ENCODE measurements around the gene FASN.

DNA sequence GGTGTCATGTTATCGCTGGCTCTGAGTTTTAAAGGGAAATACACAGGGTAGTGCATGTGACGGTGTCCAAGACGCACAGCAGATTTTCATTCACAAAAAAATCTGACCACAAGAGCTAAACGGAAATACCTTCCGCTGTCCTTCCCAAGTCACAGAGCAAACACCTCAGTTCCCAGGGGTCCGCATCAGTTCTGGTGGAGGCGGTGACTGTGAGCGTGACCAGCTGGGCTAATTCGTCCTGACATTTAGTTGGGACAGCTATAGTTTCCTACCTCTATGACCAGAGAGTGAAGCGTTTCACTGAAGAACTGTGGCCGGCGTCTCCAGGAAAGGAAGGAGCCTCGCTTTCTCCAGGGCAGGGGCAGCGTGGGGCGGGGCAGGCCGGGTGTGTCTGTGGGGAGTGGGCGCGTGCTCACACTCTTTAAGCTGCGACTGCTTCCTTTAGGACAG is 10.5 kb upstream of the FASN start:
- TF ChIP-seq EZH2 (IDR thresholded peaks at IDR 0.05; ENCODE audit: borderline replicate concordance, insufficient read depth, low read depth, low read length, poor library complexity, severe bottlenecking) = no peak
- TF ChIP-seq, protein P1, sequence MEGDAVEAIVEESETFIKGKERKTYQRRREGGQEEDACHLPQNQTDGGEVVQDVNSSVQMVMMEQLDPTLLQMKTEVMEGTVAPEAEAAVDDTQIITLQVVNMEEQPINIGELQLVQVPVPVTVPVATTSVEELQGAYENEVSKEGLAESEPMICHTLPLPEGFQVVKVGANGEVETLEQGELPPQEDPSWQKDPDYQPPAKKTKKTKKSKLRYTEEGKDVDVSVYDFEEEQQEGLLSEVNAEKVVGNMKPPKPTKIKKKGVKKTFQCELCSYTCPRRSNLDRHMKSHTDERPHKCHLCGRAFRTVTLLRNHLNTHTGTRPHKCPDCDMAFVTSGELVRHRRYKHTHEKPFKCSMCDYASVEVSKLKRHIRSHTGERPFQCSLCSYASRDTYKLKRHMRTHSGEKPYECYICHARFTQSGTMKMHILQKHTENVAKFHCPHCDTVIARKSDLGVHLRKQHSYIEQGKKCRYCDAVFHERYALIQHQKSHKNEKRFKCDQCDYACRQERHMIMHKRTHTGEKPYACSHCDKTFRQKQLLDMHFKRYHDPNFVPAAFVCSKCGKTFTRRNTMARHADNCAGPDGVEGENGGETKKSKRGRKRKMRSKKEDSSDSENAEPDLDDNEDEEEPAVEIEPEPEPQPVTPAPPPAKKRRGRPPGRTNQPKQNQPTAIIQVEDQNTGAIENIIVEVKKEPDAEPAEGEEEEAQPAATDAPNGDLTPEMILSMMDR (IDR thresholded peaks at IDR 0.05) = no peak

Data from B cell (primary cell).